Inferior parietal cortex (tissue), 1 donor: ENCODE measurements around the gene TFPT.
"Not testable (repeated sequence)": the region's sequence is repeated elsewhere in the genome, so short reads cannot be mapped to it uniquely, and the experiment has no call there.

ENCODE experiments used
- DNase-seq: peaks from one replicate; pipeline ENCODE4 v3.0.0-alpha.2; 2016; ENCODE audit errors: extremely low spot score

Gene TFPT

GRCh38 chr19:54123682-54124081 is 8.2 kb upstream of the TFPT start:
- no peak for DNase-seq

DNA sequence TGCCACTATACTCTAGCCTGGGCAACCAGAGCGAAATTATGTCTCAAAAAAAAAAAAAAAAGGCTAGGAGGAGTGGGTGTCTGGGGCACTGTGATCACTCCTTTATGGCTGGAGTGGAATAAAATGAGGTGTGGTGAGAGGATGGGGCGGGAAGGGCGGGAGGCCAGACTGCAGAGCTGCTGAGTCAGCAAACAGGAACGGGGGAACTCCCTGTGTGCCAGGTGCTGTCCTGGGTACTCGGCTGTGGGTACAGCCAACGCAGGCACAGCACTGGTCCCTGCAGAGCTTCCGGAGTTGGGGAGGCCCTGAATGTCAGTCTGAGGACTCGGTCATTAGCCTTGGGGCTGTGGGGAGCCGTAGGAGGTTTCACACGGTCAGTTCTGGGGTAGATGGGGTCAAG is 5.8 kb upstream of the TFPT start:
- DNase-seq, result no peak

GRCh38 chr19:54114340-54115108 is 933 bp downstream of the TFPT start:
- DNase-seq, result no peak

DNA sequence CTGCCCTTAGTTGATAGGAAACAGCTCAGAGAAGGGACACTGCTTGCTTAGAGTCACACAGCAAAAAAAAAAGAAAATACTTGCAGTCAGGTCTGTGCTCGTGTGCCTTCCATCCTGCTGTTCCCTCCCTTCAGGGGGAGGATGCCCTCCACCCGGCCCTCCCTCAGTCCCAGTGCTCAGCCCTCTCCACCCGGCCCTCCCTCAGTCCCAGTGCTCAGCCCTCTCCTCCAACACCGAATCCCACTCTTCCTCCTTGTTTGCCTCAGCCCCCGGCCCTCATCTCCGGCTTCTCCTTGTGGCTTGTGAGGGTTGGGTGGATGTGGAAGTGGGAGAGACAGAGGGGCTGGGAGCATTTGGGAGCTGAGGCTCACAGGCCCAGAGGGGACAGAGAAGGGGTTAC is 5.8 kb downstream of the TFPT start:
- no peak for DNase-seq

GRCh38 chr19:54108496-54108895 is 7.0 kb downstream of the TFPT start:
- no peak for DNase-seq

GRCh38 chr19:54107876-54108490 is 7.5 kb downstream of the TFPT start:
- no peak for DNase-seq

GRCh38 chr19:54106716-54107115 is 8.7 kb downstream of the TFPT start:
- no peak for DNase-seq

GRCh38 chr19:54105796-54106195 is 9.7 kb downstream of the TFPT start:
- no peak for DNase-seq

- no peak for DNase-seq
Measured at GRCh38 chr19:54104998-54105715, 10.3 kb downstream of the TFPT start.

DNA sequence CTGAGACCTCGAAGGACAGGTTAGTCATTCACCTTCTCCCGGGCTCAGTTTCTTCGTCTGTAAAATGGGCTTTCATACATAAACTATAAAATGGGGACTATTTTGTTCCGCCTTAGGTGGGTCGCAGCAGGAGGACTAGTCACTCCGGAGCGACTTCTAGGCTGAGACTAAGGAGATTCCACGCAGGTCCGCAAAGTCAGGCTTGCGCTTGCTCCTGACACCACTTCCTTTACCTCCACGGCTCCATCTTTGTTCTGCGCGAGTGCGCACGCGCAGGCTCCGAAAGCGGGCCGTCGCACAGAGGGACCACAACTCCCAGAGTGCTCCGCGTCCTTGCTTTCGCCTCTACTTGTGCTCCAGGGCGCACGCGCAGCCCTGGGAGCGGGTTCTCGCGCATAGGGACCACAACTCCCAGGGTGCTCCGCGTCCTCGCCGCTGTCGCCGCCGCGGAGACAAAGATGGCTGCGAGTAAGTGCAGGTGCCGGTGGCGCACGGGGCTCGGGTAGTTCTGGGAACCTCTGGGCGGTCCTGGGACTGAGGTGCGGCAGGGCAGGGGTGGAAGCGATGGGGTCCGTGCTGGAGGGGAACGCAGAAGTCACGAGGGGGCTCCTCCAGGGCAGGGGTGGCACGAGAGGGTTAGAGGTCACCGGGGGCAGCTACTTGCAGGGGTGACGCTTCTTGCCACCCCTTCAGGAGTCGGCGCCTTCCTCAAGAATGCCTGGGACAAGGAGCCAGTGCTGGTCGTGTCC is 12.9 kb downstream of the TFPT start, which contains the start of gene NDUFA3:
NDUFA3 (plus strand) TSS at position 435 of the 749 bp plus-strand sequence; CDS start at position 459, 24 bp downstream.
- peak; percentile 98 for DNase-seq

- DNase-seq, result no peak
Measured at GRCh38 chr19:54100561-54100960, 14.9 kb downstream of the TFPT start, which contains the start of gene OSCAR. TSS of gene OSCAR (minus strand) at chr19:54100803. CDS start at chr19:54100792, 11 bp downstream.

DNA sequence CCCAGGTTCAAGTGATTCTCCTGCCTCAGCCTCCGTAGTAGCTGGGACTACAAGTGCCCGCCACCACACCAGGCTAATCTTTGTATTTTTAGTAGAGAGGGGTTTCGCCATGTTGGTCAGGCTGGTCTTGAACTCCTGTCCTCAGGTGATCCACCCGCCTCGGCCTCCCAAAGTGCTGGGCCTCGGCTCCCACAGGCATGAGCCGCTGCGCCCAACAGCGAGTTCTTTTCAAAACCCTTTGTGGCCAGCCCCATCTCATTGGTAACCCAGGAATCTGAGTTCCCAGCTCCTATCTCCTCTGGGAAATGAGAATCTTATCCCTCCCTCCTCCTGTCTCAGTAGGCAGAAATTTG is 15.6 kb downstream of the TFPT start:
- not testable (repeated sequence) for DNase-seq

GRCh38 chr19:54099190-54099902 is 16.1 kb downstream of the TFPT start:
- DNase-seq, result no peak

- no peak for DNase-seq
Measured at GRCh38 chr19:54096617-54097106, 18.8 kb downstream of the TFPT start.

- DNase-seq, result not testable (repeated sequence)
Measured at GRCh38 chr19:54095859-54096616, 19.4 kb downstream of the TFPT start.

GRCh38 chr19:54095136-54095858 is 20.2 kb downstream of the TFPT start:
- no peak for DNase-seq

DNA sequence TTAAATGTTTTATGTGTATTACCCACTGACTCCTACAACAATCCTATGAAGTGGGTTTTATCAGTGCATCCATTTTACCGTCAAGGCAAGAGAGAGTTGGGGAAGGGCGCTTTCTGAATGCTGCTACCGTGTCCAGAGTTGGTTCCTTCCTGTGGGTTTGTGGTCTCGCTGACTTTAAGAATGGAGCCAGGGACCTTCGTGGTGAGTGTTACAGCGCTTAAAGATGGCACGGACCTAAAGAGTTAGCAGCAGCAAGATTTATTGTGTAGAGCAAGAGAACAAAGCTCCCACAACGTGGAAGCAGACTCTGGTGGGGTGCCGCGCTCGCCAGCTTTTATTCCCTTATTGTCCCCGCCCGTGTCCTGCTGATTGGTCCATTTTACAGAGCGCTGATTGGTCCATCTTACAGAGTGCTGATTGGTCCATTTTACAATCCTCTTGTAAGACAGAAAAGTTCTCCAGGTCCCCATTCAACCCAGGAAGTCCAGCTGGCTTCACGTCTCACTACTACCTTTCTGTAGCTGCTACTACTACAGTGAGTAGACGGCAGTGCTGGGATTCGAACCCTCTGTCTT is 20.9 kb downstream of the TFPT start:
- no peak for DNase-seq

GRCh38 chr19:54084410-54084809 is 31.0 kb downstream of the TFPT start:
- DNase-seq, result no peak

DNA sequence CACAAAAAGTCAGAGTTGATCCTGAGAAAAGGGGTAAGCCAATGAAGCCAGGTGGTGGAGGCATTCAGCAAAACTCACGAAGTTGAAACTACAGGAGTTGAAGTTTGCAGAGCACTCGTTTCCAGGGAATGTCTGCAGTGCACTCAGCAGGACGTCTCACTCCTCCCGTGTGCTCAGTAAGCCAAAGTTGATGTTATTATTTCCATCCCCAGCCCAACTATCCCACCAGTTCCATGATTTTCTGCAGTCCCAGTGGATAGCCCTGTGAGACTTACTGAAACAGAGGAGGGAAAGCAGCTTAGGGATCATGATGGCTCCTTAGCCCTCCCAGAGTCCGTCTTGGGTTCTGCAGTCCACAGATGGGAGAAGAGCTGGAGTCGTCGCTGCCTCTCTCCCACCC is 34.4 kb downstream of the TFPT start, which contains the start of gene TARM1:
TARM1 (minus strand) TSS at position 334 of the 400 bp plus-strand sequence; CDS start at position 309, 25 bp downstream.
- no peak for DNase-seq
